Prostate gland (tissue), 2 donors: ENCODE data around the gene MYO1G.

Source experiments
- POLR2A ChIP-seq: fragments of 450-650 bp; IDR thresholded peaks from one replicate; pipeline ENCODE4 v1.6.1; 2016; ENCODE audit warnings: antibody characterized with exemption, mild to moderate bottlenecking
- POLR2AphosphoS5 ChIP-seq: sonication (generic); formaldehyde crosslinking; IDR thresholded peaks from one replicate; pipeline ENCODE4 v1.6.1; 2017; ENCODE audit warnings: antibody characterized with exemption
- TF ChIP-seq, protein P1 (sequence below), 4 experiments: fragments of 200-600 bp in 2 of 4; fragments of 450-650 bp in 2 of 4; sonication (generic) in 2 of 4; IDR thresholded peaks; 1 replicate in 3 of 4; 2 replicates in 1 of 4; pipeline ENCODE4 v1.5.1; 2016 to 2019; ENCODE audit warnings: antibody characterized with exemption in 4 of 4, mild to moderate bottlenecking in 2 of 4, moderate library complexity in 2 of 4

DNA sequence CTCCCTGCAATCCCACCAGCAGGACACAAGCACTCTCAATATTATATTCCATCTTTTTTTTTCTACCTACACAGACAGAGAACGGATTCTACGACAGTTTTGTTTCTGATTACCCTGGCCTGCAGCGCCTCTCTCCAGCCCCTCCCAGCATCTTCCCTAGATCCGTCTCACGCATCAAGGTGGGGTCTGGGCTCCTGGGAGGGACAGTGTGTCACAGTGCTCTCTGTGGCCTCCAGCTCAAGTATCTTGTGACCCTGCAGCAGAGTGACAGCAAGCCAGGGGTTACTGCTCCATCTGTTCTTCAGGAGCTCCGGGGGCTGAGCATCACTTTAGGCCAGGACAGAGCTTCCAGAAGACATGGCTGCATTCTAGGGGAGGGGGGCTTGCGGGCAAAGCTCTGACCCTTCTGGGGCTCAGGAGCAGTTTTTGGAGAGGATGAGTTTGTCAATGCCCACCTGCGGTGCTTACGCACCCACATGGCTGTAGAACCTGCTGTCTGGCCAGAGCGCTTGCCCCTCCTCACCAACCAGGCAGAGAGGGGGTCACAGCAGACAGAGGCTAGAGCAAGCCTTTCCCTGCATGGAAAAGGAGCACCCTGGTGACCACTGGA is 22.6 kb downstream of the MYO1G start:
- TF ChIP-seq, protein P1, sequence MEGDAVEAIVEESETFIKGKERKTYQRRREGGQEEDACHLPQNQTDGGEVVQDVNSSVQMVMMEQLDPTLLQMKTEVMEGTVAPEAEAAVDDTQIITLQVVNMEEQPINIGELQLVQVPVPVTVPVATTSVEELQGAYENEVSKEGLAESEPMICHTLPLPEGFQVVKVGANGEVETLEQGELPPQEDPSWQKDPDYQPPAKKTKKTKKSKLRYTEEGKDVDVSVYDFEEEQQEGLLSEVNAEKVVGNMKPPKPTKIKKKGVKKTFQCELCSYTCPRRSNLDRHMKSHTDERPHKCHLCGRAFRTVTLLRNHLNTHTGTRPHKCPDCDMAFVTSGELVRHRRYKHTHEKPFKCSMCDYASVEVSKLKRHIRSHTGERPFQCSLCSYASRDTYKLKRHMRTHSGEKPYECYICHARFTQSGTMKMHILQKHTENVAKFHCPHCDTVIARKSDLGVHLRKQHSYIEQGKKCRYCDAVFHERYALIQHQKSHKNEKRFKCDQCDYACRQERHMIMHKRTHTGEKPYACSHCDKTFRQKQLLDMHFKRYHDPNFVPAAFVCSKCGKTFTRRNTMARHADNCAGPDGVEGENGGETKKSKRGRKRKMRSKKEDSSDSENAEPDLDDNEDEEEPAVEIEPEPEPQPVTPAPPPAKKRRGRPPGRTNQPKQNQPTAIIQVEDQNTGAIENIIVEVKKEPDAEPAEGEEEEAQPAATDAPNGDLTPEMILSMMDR (IDR thresholded peaks at IDR 0.05) = no peak
- TF ChIP-seq POLR2AphosphoS5 (no peak), POLR2A (no peak)
